ENCODE measurements around the gene PWWP2B.
"Not testable (repeated sequence)": the region's sequence is repeated elsewhere in the genome, so short reads cannot be mapped to it uniquely, and the experiment has no call there.

The PWWP2B gene

GRCh38 chr10:132436096-132436495, 39.1 kb downstream of the PWWP2B start:
- DNase-seq: not testable (repeated sequence)

- DNase-seq: no peak
Observed at GRCh38 chr10:132436861-132437410, 39.9 kb downstream of the PWWP2B start.

- no peak for DNase-seq
Observed at GRCh38 chr10:132437541-132437950, 40.5 kb downstream of the PWWP2B start.

GRCh38 chr10:132438091-132439024, 41.4 kb downstream of the PWWP2B start:
- DNase-seq: no peak

GRCh38 chr10:132439025-132439388, 42.0 kb downstream of the PWWP2B start:
- DNase-seq: no peak

- no peak for DNase-seq
Observed at GRCh38 chr10:132439424-132440163, 42.6 kb downstream of the PWWP2B start.

GRCh38 chr10:132440791-132441565, 44.0 kb downstream of the PWWP2B start:
- DNase-seq: no peak

GRCh38 chr10:132441818-132442524, 45.0 kb downstream of the PWWP2B start:
- no peak for DNase-seq

- no peak for DNase-seq
Observed at GRCh38 chr10:132442636-132443035, 45.6 kb downstream of the PWWP2B start.

GRCh38 chr10:132443605-132443982, 46.6 kb downstream of the PWWP2B start:
- no peak for DNase-seq

GRCh38 chr10:132443983-132444876, 47.2 kb downstream of the PWWP2B start:
- peak; percentile 35 for DNase-seq

GRCh38 chr10:132444877-132445351, 47.9 kb downstream of the PWWP2B start:
- peak; percentile 47 for DNase-seq

- no peak for DNase-seq
Observed at GRCh38 chr10:132445516-132446194, 48.7 kb downstream of the PWWP2B start.

GRCh38 chr10:132446195-132446581, 49.2 kb downstream of the PWWP2B start:
- no peak for DNase-seq

GRCh38 chr10:132446661-132447445, 49.9 kb downstream of the PWWP2B start:
- peak; percentile 87 for DNase-seq

- no peak for DNase-seq
Observed at GRCh38 chr10:132447446-132448247, 50.6 kb downstream of the PWWP2B start.

- peak; percentile 36 for DNase-seq
Observed at GRCh38 chr10:132448248-132448731, 51.3 kb downstream of the PWWP2B start.

GRCh38 chr10:132449051-132449810, 52.2 kb downstream of the PWWP2B start:
- DNase-seq: no peak
